HCT116 (cell line): ENCODE measurements around the gene CXXC1. TPM values are rescaled to one million over a fixed set of nuclear protein-coding genes. Genes with fewer than 3 reads are reported as not detected.

Source experiments
- ATAC-seq: fragments of 200-7000 bp; cut with Tn5 transposase; 2 replicates; pipeline ENCODE4 v1.9.1; 2020; ENCODE audit warnings: mild to moderate bottlenecking, moderate library complexity
- BruUV-seq: library from RNA; stranded (reverse); fragments of 400-500 nt; replicated peaks from 2 replicates; lab custom pipeline; 2021; lab: Mats Ljungman, UMichigan
- CTCF ChIA-PET: fragments of 300-600 bp; sonication (Branson Sonifier 250); formaldehyde crosslinking; loops from one replicate; lab custom pipeline; 2021; ENCODE audit warnings: antibody characterized with exemption; lab: Charles Lee
- POLR2A ChIA-PET: fragments of 300-600, 350-600 bp; sonication (Branson Sonifier 250); formaldehyde crosslinking; loops from one replicate; lab custom pipeline; 2021; ENCODE audit warnings: antibody characterized with exemption; lab: Charles Lee
- RAD21 ChIA-PET, 2 experiments: fragments of 300-600 bp; sonication (Branson Sonifier 250); formaldehyde crosslinking; loops; one replicate each; lab custom pipeline; 2023; ENCODE audit warnings: low total read pairs in 2 of 2; ENCODE audit not compliant: uncharacterized antibody in 2 of 2, unreplicated experiment in 2 of 2, low non-redundant PET in 1 of 2; lab: Charles Lee
- DNase-seq: peaks from one replicate; pipeline ENCODE4 v3.0.0-alpha.2; 2010; ENCODE audit warnings: low read depth, low spot score
- H2AFZ ChIP-seq: fragments of 200-600 bp; shearing (Covaris generic), sonication (generic); 2 replicates; pipeline ENCODE4 v1.6.1; 2017; ENCODE audit warnings: low read depth, mixed run types, mixed read lengths, antibody characterized with exemption, low read length; ENCODE audit not compliant: poor library complexity, severe bottlenecking
- H3K27ac ChIP-seq: 2 replicates; pipeline ENCODE4 v1.5.1; 2012; ENCODE audit warnings: low read depth, low read length
- H3K27me3 ChIP-seq: fragments of 200-600 bp; sonication (generic); 2 replicates; pipeline ENCODE4 v1.6.1; 2016; ENCODE audit warnings: mixed run types, low read length, mixed read lengths; ENCODE audit not compliant: insufficient read depth
- H3K36me3 ChIP-seq, 2 experiments: fragments of 200-500 bp in 1 of 2; fragments of 200-600 bp in 1 of 2; sonication (Bioruptor generic) in 1 of 2; sonication (generic) in 1 of 2; 2 replicates each; pipeline versions ENCODE4 v1.5.1 to v1.6.1; 2014 to 2016; ENCODE audit warnings: low read length in 2 of 2, inconsistent platforms in 1 of 2, mixed read lengths in 1 of 2, mixed run types in 1 of 2; ENCODE audit not compliant: insufficient read depth in 2 of 2, control insufficient read depth in 1 of 2
- H3K4me1 ChIP-seq, 2 experiments: fragments of 200-600 bp in 1 of 2; sonication (generic) in 1 of 2; 2 replicates each; pipeline versions ENCODE4 v1.5.1 to v1.6.1; 2012 to 2017; ENCODE audit warnings: low read length in 2 of 2, inconsistent platforms in 1 of 2, mild to moderate bottlenecking in 1 of 2, mixed read lengths in 1 of 2, mixed run types in 1 of 2, moderate library complexity in 1 of 2; ENCODE audit not compliant: insufficient read depth in 2 of 2, control insufficient read depth in 1 of 2
- H3K4me2 ChIP-seq: fragments of 200-600 bp; sonication (generic); 2 replicates; pipeline ENCODE4 v1.6.1; 2017; ENCODE audit warnings: mixed run types, low read length, mixed read lengths
- H3K4me3 ChIP-seq, 2 experiments: fragments of 200-600 bp in 1 of 2; sonication (generic) in 1 of 2; replicated peaks in 1 of 2; 2 replicates each; pipeline ENCODE4 v1.5.1; 2011 to 2016; ENCODE audit warnings: low read length in 2 of 2, control low read depth in 1 of 2, low read depth in 1 of 2, mild to moderate bottlenecking in 1 of 2, mixed read lengths in 1 of 2, mixed run types in 1 of 2
- H3K79me2 ChIP-seq: fragments of 200-600 bp; sonication (generic); 2 replicates; pipeline ENCODE4 v1.6.1; 2017; ENCODE audit warnings: mild to moderate bottlenecking, mixed run types, low read length, moderate library complexity, mixed read lengths; ENCODE audit not compliant: insufficient read depth
- H3K9ac ChIP-seq: fragments of 200-600 bp; sonication (generic); 2 replicates; pipeline ENCODE4 v1.6.1; 2016; ENCODE audit warnings: low read length, mixed read lengths
- H3K9me2 ChIP-seq: fragments of 200-600 bp; sonication (generic), shearing (Covaris generic); 2 replicates; pipeline ENCODE4 v1.6.1; 2017; ENCODE audit warnings: mixed run types, mild to moderate bottlenecking, moderate library complexity; ENCODE audit not compliant: insufficient read depth
- H3K9me3 ChIP-seq, 2 experiments: fragments of 200-500 bp in 1 of 2; fragments of 200-600 bp in 1 of 2; sonication (Bioruptor generic) in 1 of 2; sonication (generic) in 1 of 2; 2 replicates each; pipeline ENCODE4 v1.6.1; 2014 to 2017; ENCODE audit warnings: low read length in 2 of 2, mixed read lengths in 2 of 2, inconsistent platforms in 1 of 2, low read depth in 1 of 2, mild to moderate bottlenecking in 1 of 2, mixed run types in 1 of 2, moderate library complexity in 1 of 2; ENCODE audit not compliant: control insufficient read depth in 1 of 2, insufficient read depth in 1 of 2
- H4K20me1 ChIP-seq: fragments of 200-600 bp; sonication (generic), shearing (Covaris generic); 2 replicates; pipeline ENCODE4 v1.6.1; 2017; ENCODE audit warnings: mixed run types, mild to moderate bottlenecking, moderate library complexity; ENCODE audit not compliant: insufficient read depth
- CBX3 ChIP-seq: IDR thresholded peaks from 2 replicates; pipeline ENCODE4 v1.6.1; 2012; ENCODE audit warnings: low read depth
- EZH2phosphoT487 ChIP-seq: fragments of 200-600 bp; IDR thresholded peaks from 2 replicates; pipeline ENCODE4 v1.6.1; 2018; ENCODE audit warnings: antibody characterized with exemption, borderline replicate concordance
- JUND ChIP-seq: IDR thresholded peaks from 2 replicates; pipeline ENCODE4 v1.6.1; 2012
- RAD21 ChIP-seq: IDR thresholded peaks from 2 replicates; pipeline ENCODE4 v1.6.1; 2012; ENCODE audit warnings: low read depth, mild to moderate bottlenecking
- REST ChIP-seq: IDR thresholded peaks from 2 replicates; pipeline ENCODE4 v1.6.1; 2012; ENCODE audit warnings: low read depth
- SP1 ChIP-seq: IDR thresholded peaks from 2 replicates; pipeline ENCODE4 v1.6.1; 2012; ENCODE audit warnings: low read depth
- SRF ChIP-seq: IDR thresholded peaks from 2 replicates; pipeline ENCODE4 v1.6.1; 2012; ENCODE audit warnings: low read depth
- TCF7L2 ChIP-seq: IDR thresholded peaks from 2 replicates; pipeline ENCODE4 v1.7.0; 2011; ENCODE audit warnings: borderline replicate concordance, inconsistent platforms; ENCODE audit not compliant: insufficient read depth, insufficient read length; ENCODE audit errors: extremely low read depth
- ZFX ChIP-seq: fragments of 450-650 bp; IDR thresholded peaks from 2 replicates; pipeline ENCODE4 v1.6.1; 2017
- ZNF274 ChIP-seq: fragments of 200-500 bp; sonication (Bioruptor generic); IDR thresholded peaks from 2 replicates; pipeline ENCODE4 v1.6.1; 2014; ENCODE audit warnings: mild to moderate bottlenecking, low read depth, low read length, inconsistent platforms
- intact Hi-C: fragments of 100-400 bp; cut with micrococcal nuclease; formaldehyde crosslinking; loops from 2 replicates; pipeline ENCODE4 v1.10.0; 2022
- total RNA-seq: library from RNA; stranded (reverse); gene quantifications from one replicate; pipeline ENCODE4 v1.2.1, GENCODE V29; 2021; ENCODE audit not compliant: unreplicated experiment

The CXXC1 gene
- total RNA-seq, 1 experiment from 2014 or later = 101 TPM

- Histone ChIP-seq H3K4me2 (no peak overlapping the region), H3K4me3 (no peak overlapping the region), H3K36me3 (peaks cover 30 to 69% of the 10 kb centered on the region in 2 experiments), H3K9me3 (no peaks in the 10 kb centered on the region), H3K27ac (no peak overlapping the region), H3K9me2 (no peaks in the 10 kb centered on the region), H2AFZ (no peak overlapping the region), H3K4me1 (peaks cover 5 to 16% of the 10 kb centered on the region in 2 experiments; a peak in 3 of 4 replicates), H3K79me2 (peaks cover 39% of the 10 kb centered on the region), H3K27me3 (no peaks in the 10 kb centered on the region), H4K20me1 (no peaks in the 10 kb centered on the region), H3K9ac (no peak overlapping the region)
- CTCF ChIA-PET = no interaction called here
- DNase-seq (no peak), ATAC-seq (no peak)
- POLR2A ChIA-PET = no interaction called here
- no TSS peak for BruUV-seq
- RAD21 ChIA-PET = no interaction called here
- TF ChIP-seq ZNF274 (no peak), SP1 (no peak), CBX3 (no peak), REST (no peak), ZFX (no peak), RAD21 (no peak), SRF (no peak), JUND (no peak), EZH2phosphoT487 (no peak), TCF7L2 (no peak)
- intact Hi-C loops = no loop called here
Observed at GRCh38 chr18:50277942-50278341, 9.6 kb downstream of the CXXC1 start.
